Caco-2 (cell line): ENCODE results near the gene USP9X. TPM values are rescaled to one million over a fixed set of nuclear protein-coding genes. Genes with fewer than 3 reads are reported as not detected.

ENCODE experiments used
- BruUV-seq: library from RNA; stranded (reverse); fragments of 400-500 nt; replicated peaks from 2 replicates; lab custom pipeline; 2021; lab: Mats Ljungman, UMichigan
- CTCF ChIA-PET: fragments of 300-600 bp; sonication (Branson Sonifier 250); formaldehyde crosslinking; loops from one replicate; lab custom pipeline; 2022; ENCODE audit warnings: antibody characterized with exemption; lab: Charles Lee
- POLR2A ChIA-PET: fragments of 300-600 bp; sonication (Branson Sonifier 250); formaldehyde crosslinking; loops from one replicate; lab custom pipeline; 2022; ENCODE audit warnings: antibody characterized with exemption; lab: Charles Lee
- DNase-seq, 2 experiments: peaks; one replicate each; pipeline versions ENCODE4 v3.0.0 to v3.0.0-alpha.2; 2020 to 2022
- H3K27me3 ChIP-seq: replicated peaks from 2 replicates; pipeline ENCODE4 v1.6.0; 2011; ENCODE audit warnings: low read length; ENCODE audit not compliant: control insufficient read depth, insufficient read depth
- H3K36me3 ChIP-seq: 2 replicates; pipeline ENCODE4 v1.5.1; 2011; ENCODE audit warnings: low read length; ENCODE audit not compliant: control insufficient read depth, insufficient read depth
- H3K4me1 ChIP-seq: fragments of 250-450 bp; sonication (Bioruptor Pico); 2 replicates; pipeline ENCODE4 v1.5.1; 2020; ENCODE audit warnings: mild to moderate bottlenecking
- H3K4me3 ChIP-seq: 2 replicates; pipeline ENCODE4 v1.5.1; 2011; ENCODE audit warnings: low read depth, mild to moderate bottlenecking, control low read depth, low read length
- H3K9me3 ChIP-seq: fragments of 250-450 bp; sonication (Bioruptor Pico); 2 replicates; pipeline ENCODE4 v1.5.1; 2020; ENCODE audit warnings: mild to moderate bottlenecking, moderate library complexity
- H3K27ac Mint-ChIP-seq: one replicate; pipeline ENCODE4 v1.8.0; 2022; ENCODE audit warnings: mixed read lengths; ENCODE audit not compliant: unreplicated experiment
- H3K27me3 Mint-ChIP-seq: one replicate; pipeline ENCODE4 v1.8.0; 2022; ENCODE audit warnings: mixed read lengths; ENCODE audit not compliant: insufficient read depth, unreplicated experiment
- H3K36me3 Mint-ChIP-seq: one replicate; pipeline ENCODE4 v1.8.0; 2022; ENCODE audit warnings: mild to moderate bottlenecking, mixed read lengths; ENCODE audit not compliant: insufficient read depth, unreplicated experiment
- H3K4me1 Mint-ChIP-seq: one replicate; pipeline ENCODE4 v1.8.0; 2022; ENCODE audit warnings: low read depth, mixed read lengths; ENCODE audit not compliant: unreplicated experiment
- H3K4me3 Mint-ChIP-seq: one replicate; pipeline ENCODE4 v1.8.0; 2022; ENCODE audit warnings: mild to moderate bottlenecking, moderate library complexity, mixed read lengths; ENCODE audit not compliant: unreplicated experiment
- H3K9me3 Mint-ChIP-seq: one replicate; pipeline ENCODE4 v1.8.0; 2022; ENCODE audit warnings: mixed read lengths; ENCODE audit not compliant: unreplicated experiment
- intact Hi-C: fragments of 100-400 bp; cut with micrococcal nuclease; formaldehyde crosslinking; loops from one replicate; pipeline ENCODE4 v1.10.0; 2022; ENCODE audit not compliant: unreplicated experiment
- total RNA-seq: library from RNA; stranded (reverse); gene quantifications from 2 replicates; pipeline ENCODE4 v1.2.3, GENCODE V29; 2022
- TF ChIP-seq, protein P1 (sequence below), 2 experiments: fragments of 200-600 bp in 1 of 2; IDR thresholded peaks; 1 replicate in 1 of 2; 2 replicates in 1 of 2; pipeline versions ENCODE4 v1.5.1 to v1.8.0; 2011 to 2022; ENCODE audit warnings: antibody characterized with exemption in 1 of 2, control low read depth in 1 of 2, inconsistent platforms in 1 of 2, low read depth in 1 of 2, low read length in 1 of 2, mild to moderate bottlenecking in 1 of 2, moderate library complexity in 1 of 2; ENCODE audit not compliant: insufficient read depth in 1 of 2, severe bottlenecking in 1 of 2, unreplicated experiment in 1 of 2

Gene USP9X
- total RNA-seq, 1 experiment from 2014 or later = 73.7 TPM

DNA sequence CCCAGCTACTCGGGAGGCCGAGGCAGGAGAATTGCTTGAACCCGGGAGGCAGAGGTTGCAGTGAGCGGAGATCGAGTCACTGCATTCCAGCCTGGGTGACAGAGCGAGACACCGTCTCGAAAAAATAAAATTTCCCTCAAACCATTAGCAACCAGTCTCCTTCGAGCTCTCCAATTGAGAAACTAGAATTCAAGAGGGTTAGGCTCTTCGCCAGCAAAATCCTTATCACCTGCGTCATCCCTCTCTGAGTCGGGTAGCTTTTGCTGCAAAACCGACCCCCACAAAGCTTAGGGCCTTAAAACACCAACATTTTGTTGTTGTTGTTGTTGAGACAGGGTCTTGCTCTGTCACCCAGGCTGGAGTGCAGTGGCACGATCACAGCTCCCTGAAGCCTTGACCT lies 173.6 kb downstream of the USP9X start:
- no peak overlapping the region for H3K27ac Mint-ChIP-seq
- POLR2A ChIA-PET = no interaction called here

DNA sequence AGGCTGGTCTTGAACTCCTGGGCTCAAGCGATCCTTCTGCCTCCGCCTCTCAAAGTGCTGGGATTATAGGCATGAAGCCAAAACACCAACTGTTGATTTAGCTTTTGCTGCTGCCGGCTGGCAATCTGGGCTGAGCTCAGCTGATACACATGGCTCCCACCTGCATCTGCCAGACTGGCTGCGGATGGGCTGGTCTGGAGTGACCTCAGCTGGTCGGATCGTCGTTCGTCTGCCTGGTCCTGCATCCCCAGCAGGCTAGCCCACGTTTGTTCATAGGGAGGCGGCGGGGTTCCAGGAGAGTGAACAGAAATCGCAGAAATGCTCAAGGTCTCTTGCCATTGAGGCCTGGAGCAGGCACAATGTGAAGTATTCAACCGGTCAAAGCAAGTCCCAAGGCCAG lies 174.3 kb downstream of the USP9X start:
- H3K9me3 ChIP-seq = no peaks in the 10 kb centered on the region
- Mint-ChIP-seq H3K36me3 (no peaks in the 10 kb centered on the region), H3K27ac (no peak overlapping the region), H3K4me3 (no peak overlapping the region), H3K4me1 (no peaks in the 10 kb centered on the region), H3K27me3 (no peaks in the 10 kb centered on the region), H3K9me3 (peaks cover 10% of the 10 kb centered on the region)
- no peak overlapping the region for H3K4me3 ChIP-seq
- DNase-seq = no peak
- H3K36me3 ChIP-seq = no peaks in the 10 kb centered on the region
- H3K27me3 ChIP-seq = no peaks in the 10 kb centered on the region
- intact Hi-C loops = loop anchor here (10.0 kb wide), 1 partner anchor 605 kb away; no protein-coding TSS in a partner anchor
- TF ChIP-seq, protein P1, sequence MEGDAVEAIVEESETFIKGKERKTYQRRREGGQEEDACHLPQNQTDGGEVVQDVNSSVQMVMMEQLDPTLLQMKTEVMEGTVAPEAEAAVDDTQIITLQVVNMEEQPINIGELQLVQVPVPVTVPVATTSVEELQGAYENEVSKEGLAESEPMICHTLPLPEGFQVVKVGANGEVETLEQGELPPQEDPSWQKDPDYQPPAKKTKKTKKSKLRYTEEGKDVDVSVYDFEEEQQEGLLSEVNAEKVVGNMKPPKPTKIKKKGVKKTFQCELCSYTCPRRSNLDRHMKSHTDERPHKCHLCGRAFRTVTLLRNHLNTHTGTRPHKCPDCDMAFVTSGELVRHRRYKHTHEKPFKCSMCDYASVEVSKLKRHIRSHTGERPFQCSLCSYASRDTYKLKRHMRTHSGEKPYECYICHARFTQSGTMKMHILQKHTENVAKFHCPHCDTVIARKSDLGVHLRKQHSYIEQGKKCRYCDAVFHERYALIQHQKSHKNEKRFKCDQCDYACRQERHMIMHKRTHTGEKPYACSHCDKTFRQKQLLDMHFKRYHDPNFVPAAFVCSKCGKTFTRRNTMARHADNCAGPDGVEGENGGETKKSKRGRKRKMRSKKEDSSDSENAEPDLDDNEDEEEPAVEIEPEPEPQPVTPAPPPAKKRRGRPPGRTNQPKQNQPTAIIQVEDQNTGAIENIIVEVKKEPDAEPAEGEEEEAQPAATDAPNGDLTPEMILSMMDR (IDR thresholded peaks at IDR 0.05; ENCODE audit: insufficient read depth in 1 of 2, low read depth in 1 of 2, low read length in 1 of 2, severe bottlenecking in 1 of 2, unreplicated experiment in 1 of 2) = no peak
- CTCF ChIA-PET = interaction anchor here (1.1 kb wide), 1 partner anchor 79 kb away, joined by 3 read pairs; no protein-coding TSS in a partner anchor
- H3K4me1 ChIP-seq = no peaks in the 10 kb centered on the region
- no TSS peak for BruUV-seq
- POLR2A ChIA-PET = no interaction called here

More for the DNA sequence above, 173.6 kb downstream of the USP9X start:
- H3K4me3 ChIP-seq = no peak overlapping the region
- DNase-seq = no peak
- Mint-ChIP-seq H3K4me1 (no peaks in the 10 kb centered on the region), H3K36me3 (no peaks in the 10 kb centered on the region), H3K9me3 (peaks cover 10% of the 10 kb centered on the region), H3K27me3 (no peaks in the 10 kb centered on the region), H3K4me3 (no peak overlapping the region)
- no peaks in the 10 kb centered on the region for H3K4me1 ChIP-seq
- no TSS peak for BruUV-seq
- intact Hi-C loops = loop anchor here (10.0 kb wide), 1 partner anchor 604 kb away; no protein-coding TSS in a partner anchor
- TF ChIP-seq, protein P1 (IDR thresholded peaks at IDR 0.05; ENCODE audit: insufficient read depth in 1 of 2, low read depth in 1 of 2, low read length in 1 of 2, severe bottlenecking in 1 of 2, unreplicated experiment in 1 of 2) = no peak
- no peaks in the 10 kb centered on the region for H3K9me3 ChIP-seq
- CTCF ChIA-PET = no interaction called here
- H3K36me3 ChIP-seq = no peaks in the 10 kb centered on the region
- H3K27me3 ChIP-seq = no peaks in the 10 kb centered on the region

GRCh38 chrX:41265615-41266014 lies 180.4 kb downstream of the USP9X start:
- no peaks in the 10 kb centered on the region for H3K27me3 ChIP-seq
- intact Hi-C loops = no loop called here
- CTCF ChIA-PET = no interaction called here
- H3K36me3 ChIP-seq = no peaks in the 10 kb centered on the region
- no peaks in the 10 kb centered on the region for H3K36me3 Mint-ChIP-seq
- TF ChIP-seq, protein P1 (IDR thresholded peaks at IDR 0.05; ENCODE audit: insufficient read depth in 1 of 2, low read depth in 1 of 2, low read length in 1 of 2, severe bottlenecking in 1 of 2, unreplicated experiment in 1 of 2) = no peak
- DNase-seq = no peak
- peaks cover 7% of the 10 kb centered on the region for H3K4me1 Mint-ChIP-seq
- POLR2A ChIA-PET = no interaction called here
- no peak overlapping the region for H3K4me3 ChIP-seq
- H3K4me3 Mint-ChIP-seq = no peak overlapping the region
- no peaks in the 10 kb centered on the region for H3K9me3 ChIP-seq
- H3K4me1 ChIP-seq = no peaks in the 10 kb centered on the region
- BruUV-seq = no TSS peak
- H3K27me3 Mint-ChIP-seq = no peaks in the 10 kb centered on the region
- no peak overlapping the region for H3K27ac Mint-ChIP-seq
- peaks cover 10% of the 10 kb centered on the region for H3K9me3 Mint-ChIP-seq
